Measurements from ENCODE around the gene GIMAP4. TPM values are rescaled to one million over a fixed set of nuclear protein-coding genes. Genes with fewer than 3 reads are reported as not detected.
"Not testable (repeated sequence)": the region's sequence is repeated elsewhere in the genome, so short reads cannot be mapped to it uniquely, and the experiment has no call there.

The GIMAP4 gene
- total RNA-seq, result 100 to 1,000 TPM; 128 to 140 TPM

DNA sequence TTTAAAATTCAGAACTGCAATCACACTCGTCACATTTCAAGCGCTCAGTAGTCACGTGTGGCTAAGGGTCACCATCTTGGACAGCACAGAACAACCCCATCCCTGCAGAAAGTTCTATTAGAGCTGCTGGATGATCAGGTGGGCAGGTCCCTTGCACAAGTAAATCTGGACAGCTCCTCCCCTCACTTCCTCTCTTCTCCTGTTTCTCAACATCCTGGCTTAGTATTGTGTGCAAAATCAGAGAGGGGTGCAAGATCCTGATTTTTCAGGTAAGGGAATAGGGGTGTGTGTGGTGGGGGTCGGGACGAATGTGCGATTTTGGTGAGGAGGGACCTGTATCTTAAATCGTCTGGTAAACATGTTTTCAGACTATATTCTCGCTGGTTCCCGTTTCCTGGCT lies at the start of gene GIMAP4:
Gene GIMAP4, plus strand, starts transcription at position 222 of the 400 bp plus-strand sequence. CDS start 2,512 bp downstream, outside the sequence.
- peaks cover 65% of the 10 kb centered on the region for H3K4me1 Mint-ChIP-seq (ENCODE audit: low read depth)
- peak within 1 kb of the TSS; percentile 98 for H3K27ac Mint-ChIP-seq
- H3K9me3 Mint-ChIP-seq, result peaks cover 7% of the 10 kb centered on the region
- H3K36me3 Mint-ChIP-seq, result peaks cover 44% of the 10 kb centered on the region
- CTCF ChIA-PET, result interaction anchor here (0.7 to 4.1 kb wide), 14 partner anchors 13 to 189 kb away, joined by 3 to 33 read pairs (median 4); partner anchors contain the start of genes GIMAP1, GIMAP7 and GIMAP8
- peak; percentile 55 for DNase-seq
- intact Hi-C loops (cut with micrococcal nuclease), result loop anchor here (1.0 to 2.0 kb wide), 4 partner anchors 50 to 187 kb away; partner anchors contain the start of gene GIMAP8
- peak within 1 kb of the TSS; percentile 94 for H3K4me3 Mint-ChIP-seq
- H3K27me3 Mint-ChIP-seq, result no peaks in the 10 kb centered on the region
- POLR2A ChIA-PET, result interaction anchor here (0.8 to 4.2 kb wide), 15 partner anchors 19 to 188 kb away, joined by 3 to 27 read pairs (median 5); partner anchors contain the start of genes GIMAP1, GIMAP2, GIMAP5 and GIMAP6

DNA sequence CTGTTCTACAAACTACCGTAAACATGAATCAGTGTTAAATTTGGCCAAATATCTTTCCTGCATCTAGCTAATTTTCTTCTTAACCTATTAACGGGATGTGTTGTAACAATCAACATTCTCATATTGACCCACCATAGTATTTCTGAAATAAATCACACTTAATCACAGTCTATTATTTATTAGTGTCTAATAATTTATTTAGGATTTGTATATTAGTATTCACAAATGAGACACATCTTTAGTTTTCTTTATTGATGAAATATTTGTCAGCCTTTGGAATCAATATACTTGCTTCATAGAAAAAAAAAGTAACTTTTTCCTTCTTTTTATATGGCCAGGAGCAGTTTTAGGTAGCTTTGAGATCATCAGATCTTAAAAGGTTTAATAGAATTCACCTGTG lies 47.9 kb upstream of the GIMAP4 start:
- peak overlapping the region; percentile 97 for H3K27ac Mint-ChIP-seq
- POLR2A ChIA-PET, result interaction anchor here (1.0 to 2.1 kb wide), 6 partner anchors 8 to 223 kb away, joined by 4 to 6 read pairs (median 5); partner anchors contain the start of genes GIMAP4, GIMAP5 and GIMAP8

DNA sequence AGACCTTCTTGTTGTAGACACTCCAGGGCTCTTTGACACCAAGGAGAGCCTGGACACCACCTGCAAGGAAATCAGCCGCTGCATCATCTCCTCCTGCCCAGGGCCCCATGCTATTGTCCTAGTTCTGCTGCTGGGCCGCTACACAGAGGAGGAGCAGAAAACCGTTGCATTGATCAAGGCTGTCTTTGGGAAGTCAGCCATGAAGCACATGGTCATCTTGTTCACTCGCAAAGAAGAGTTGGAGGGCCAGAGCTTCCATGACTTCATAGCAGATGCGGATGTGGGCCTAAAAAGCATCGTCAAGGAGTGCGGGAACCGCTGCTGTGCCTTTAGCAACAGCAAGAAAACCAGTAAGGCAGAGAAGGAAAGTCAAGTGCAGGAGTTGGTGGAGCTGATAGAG lies 47.0 kb upstream of the GIMAP4 start:
- H3K36me3 Mint-ChIP-seq, result peaks cover 41% of the 10 kb centered on the region
- H3K9me3 Mint-ChIP-seq, result peaks cover 11% of the 10 kb centered on the region
- peak; percentile 64 for DNase-seq
- H3K4me1 Mint-ChIP-seq (ENCODE audit: low read depth), result peaks cover 45% of the 10 kb centered on the region
- peak overlapping the region; percentile 83 for H3K4me3 Mint-ChIP-seq
- ChIA-PET POLR2A (interaction anchor here (1.0 to 2.1 kb wide), 7 partner anchors 9 to 222 kb away, joined by 3 to 5 read pairs (median 4); partner anchors contain the start of genes GIMAP1, GIMAP4, GIMAP5 and GIMAP8), CTCF (interaction anchor here (1.1 to 2.3 kb wide), 6 partner anchors 9 to 258 kb away, joined by 3 to 6 read pairs (median 3); partner anchors contain the start of gene GIMAP8)
- peak overlapping the region; percentile 97 for H3K27ac Mint-ChIP-seq
- intact Hi-C loops (cut with micrococcal nuclease), result loop anchor here (1.0 kb wide), 1 partner anchor 44 kb away; no protein-coding TSS in a partner anchor
- no peaks in the 10 kb centered on the region for H3K27me3 Mint-ChIP-seq

More for the DNA sequence above, 47.9 kb upstream of the GIMAP4 start:
- Mint-ChIP-seq H3K36me3 (peaks cover 44% of the 10 kb centered on the region), H3K27me3 (no peaks in the 10 kb centered on the region), H3K4me1 (ENCODE audit: low read depth) (peaks cover 40% of the 10 kb centered on the region), H3K9me3 (peaks cover 6% of the 10 kb centered on the region), H3K4me3 (peak overlapping the region; percentile 83)
- intact Hi-C loops (cut with micrococcal nuclease), result loop anchor here (5.0 kb wide), 3 partner anchors 37 to 148 kb away; partner anchors contain the start of gene GIMAP6
- CTCF ChIA-PET, result interaction anchor here (6.4 kb wide), 1 partner anchor 68 kb away, joined by 71 read pairs; the partner anchor contains the start of gene GIMAP8
- no peak for DNase-seq

DNA sequence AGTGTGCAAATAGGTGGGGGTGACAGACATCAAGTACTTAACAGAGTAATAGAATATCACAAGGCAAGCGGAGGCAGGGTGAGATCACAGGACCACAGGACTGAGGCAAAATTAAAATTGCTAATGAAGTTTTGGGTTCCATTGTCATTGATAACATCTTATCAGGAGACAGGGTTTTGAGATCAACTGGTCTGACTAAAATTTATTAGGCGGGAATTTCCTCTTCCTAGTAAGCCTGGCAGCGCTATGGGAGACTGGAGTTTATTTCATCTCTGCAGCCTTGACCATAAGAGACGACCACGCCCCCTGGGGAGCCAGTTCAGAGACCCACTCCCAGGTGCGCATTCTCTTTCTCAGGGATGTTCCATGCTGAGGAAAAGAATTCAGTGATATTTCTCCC lies 44.3 kb upstream of the GIMAP4 start:
- Mint-ChIP-seq H3K27ac (peak overlapping the region; percentile 29), H3K9me3 (peaks cover 23% of the 10 kb centered on the region), H3K36me3 (peaks cover 42% of the 10 kb centered on the region), H3K4me1 (ENCODE audit: low read depth) (peaks cover 52% of the 10 kb centered on the region)
- DNase-seq; H3K27me3 Mint-ChIP-seq; H3K4me3 Mint-ChIP-seq; intact Hi-C loops (cut with micrococcal nuclease); CTCF ChIA-PET; POLR2A ChIA-PET: not testable (repeated sequence)

DNA sequence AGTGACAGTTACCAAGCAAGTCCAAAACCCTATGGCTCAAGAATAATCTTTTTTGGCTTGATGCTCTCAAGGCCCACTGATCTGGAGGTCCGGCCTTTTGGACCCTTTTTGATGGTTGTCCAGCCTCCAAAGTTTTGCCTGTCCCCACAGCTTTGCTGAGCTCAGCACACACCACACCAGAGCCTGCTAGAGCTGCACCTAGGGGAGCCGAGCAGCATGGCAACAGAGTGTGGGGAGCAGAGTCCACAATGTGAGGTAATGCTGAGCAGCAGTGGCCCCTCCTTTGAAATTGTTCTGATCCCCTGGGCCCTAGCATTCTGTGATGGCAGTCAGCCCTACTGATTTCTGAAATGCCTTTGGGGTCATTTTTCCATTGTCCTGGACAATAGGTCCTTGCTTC lies 43.2 kb upstream of the GIMAP4 start:
- POLR2A ChIA-PET, result interaction anchor here (1.0 kb wide), 1 partner anchor 9 kb away, joined by 3 read pairs; no protein-coding TSS in a partner anchor
- peak overlapping the region; percentile 71 for H3K27ac Mint-ChIP-seq
- peaks cover 49% of the 10 kb centered on the region for H3K4me1 Mint-ChIP-seq (ENCODE audit: low read depth)
- H3K4me3 Mint-ChIP-seq, result no peak overlapping the region
- H3K36me3 Mint-ChIP-seq, result peaks cover 44% of the 10 kb centered on the region
- intact Hi-C loops (cut with micrococcal nuclease), result no loop called here
- no peaks in the 10 kb centered on the region for H3K27me3 Mint-ChIP-seq
- DNase-seq, result peak; percentile 44
- CTCF ChIA-PET, result interaction anchor here (1.9 kb wide), 1 partner anchor 75 kb away, joined by 9 read pairs; no protein-coding TSS in a partner anchor
- H3K9me3 Mint-ChIP-seq, result peaks cover 34% of the 10 kb centered on the region

DNA sequence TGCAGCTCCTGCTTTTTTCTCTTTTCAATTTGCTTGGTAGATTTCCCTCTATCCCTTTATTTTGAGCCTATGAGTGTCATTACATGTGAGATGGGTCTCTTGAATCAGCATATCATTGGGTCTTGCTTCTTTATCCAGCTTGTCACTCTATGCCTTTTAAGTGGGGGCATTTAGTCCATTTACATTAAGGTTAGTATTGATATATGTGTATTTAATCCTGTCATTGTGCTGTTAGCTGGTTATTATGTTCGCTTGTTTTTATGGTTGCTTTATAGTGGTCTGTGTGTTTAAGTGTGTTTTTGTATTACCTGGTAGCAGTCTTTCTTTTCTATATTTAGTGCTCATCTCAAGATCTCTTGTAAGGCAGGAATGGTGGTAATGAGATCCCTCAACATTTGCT lies 35.5 kb upstream of the GIMAP4 start:
- DNase-seq, result no peak
- Mint-ChIP-seq H3K27ac (no peak overlapping the region), H3K4me1 (ENCODE audit: low read depth) (peaks cover 6% of the 10 kb centered on the region), H3K4me3 (no peak overlapping the region), H3K9me3 (peaks cover 62% of the 10 kb centered on the region), H3K27me3 (no peaks in the 10 kb centered on the region), H3K36me3 (peaks cover 47% of the 10 kb centered on the region)
- ChIA-PET POLR2A (interaction anchor here (0.8 kb wide), 1 partner anchor 10 kb away, joined by 3 read pairs; no protein-coding TSS in a partner anchor), CTCF (no interaction called here)
- intact Hi-C loops (cut with micrococcal nuclease), result no loop called here

DNA sequence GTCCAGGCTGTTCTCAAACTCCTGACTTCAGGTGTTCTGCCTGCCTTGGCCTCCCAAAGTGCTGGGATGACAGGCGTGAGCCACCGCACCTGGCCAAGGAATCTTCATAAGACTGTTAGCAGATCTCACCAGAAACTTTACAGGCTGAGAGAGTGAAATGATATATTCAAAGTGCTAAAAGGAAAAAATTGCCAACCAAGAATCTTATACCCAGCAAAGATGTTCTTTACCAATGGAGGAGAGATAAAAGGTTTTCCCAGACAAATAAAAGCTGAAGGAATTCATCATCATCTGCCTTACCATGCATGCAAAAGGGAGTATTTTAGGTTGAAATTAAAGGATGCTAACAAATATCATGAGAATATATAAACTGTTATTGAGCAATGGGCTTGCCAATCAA lies 28.9 kb upstream of the GIMAP4 start:
- H3K27ac Mint-ChIP-seq, result no peak overlapping the region
- peaks cover 5% of the 10 kb centered on the region for H3K4me1 Mint-ChIP-seq (ENCODE audit: low read depth)
- ChIA-PET CTCF (no interaction called here), POLR2A (interaction anchor here (1.4 kb wide), 1 partner anchor 18 kb away, joined by 3 read pairs; no protein-coding TSS in a partner anchor)
- no peak for DNase-seq
- intact Hi-C loops (cut with micrococcal nuclease), result no loop called here
- no peaks in the 10 kb centered on the region for H3K27me3 Mint-ChIP-seq
- H3K4me3 Mint-ChIP-seq, result no peak overlapping the region
- peaks cover 41% of the 10 kb centered on the region for H3K36me3 Mint-ChIP-seq
- H3K9me3 Mint-ChIP-seq, result peaks cover 53% of the 10 kb centered on the region

DNA sequence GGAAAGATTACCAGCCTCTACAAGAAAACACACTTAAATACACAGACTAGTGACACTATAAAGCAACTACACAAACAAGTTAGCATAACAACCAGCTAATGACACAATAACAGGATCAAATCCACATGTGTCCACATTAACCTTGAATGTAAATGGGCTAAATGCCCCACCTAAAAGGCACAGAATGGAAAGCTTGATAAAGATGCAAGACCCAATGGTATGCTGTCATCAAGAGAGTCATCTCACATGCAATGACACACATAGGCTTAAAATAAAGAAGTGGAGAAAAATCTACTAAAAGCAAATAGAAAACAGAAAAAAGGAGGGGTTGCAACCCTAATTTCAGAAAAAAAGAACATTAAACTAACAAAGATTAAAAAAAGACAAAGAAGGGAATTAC lies 14.0 kb upstream of the GIMAP4 start:
- Mint-ChIP-seq H3K4me3 (peak overlapping the region; percentile 35), H3K4me1 (ENCODE audit: low read depth) (peaks cover 63% of the 10 kb centered on the region), H3K9me3 (peaks cover 50% of the 10 kb centered on the region), H3K36me3 (peaks cover 49% of the 10 kb centered on the region), H3K27ac (peak overlapping the region; percentile 74), H3K27me3 (no peaks in the 10 kb centered on the region)
- CTCF ChIA-PET, result interaction anchor here (0.5 to 2.0 kb wide), 3 partner anchors 15 to 119 kb away, joined by 3 to 10 read pairs (median 7); no protein-coding TSS in a partner anchor
- no peak for DNase-seq
- POLR2A ChIA-PET, result interaction anchor here (1.1 kb wide), 1 partner anchor 10 kb away, joined by 3 read pairs; no protein-coding TSS in a partner anchor
- intact Hi-C loops (cut with micrococcal nuclease), result no loop called here

DNA sequence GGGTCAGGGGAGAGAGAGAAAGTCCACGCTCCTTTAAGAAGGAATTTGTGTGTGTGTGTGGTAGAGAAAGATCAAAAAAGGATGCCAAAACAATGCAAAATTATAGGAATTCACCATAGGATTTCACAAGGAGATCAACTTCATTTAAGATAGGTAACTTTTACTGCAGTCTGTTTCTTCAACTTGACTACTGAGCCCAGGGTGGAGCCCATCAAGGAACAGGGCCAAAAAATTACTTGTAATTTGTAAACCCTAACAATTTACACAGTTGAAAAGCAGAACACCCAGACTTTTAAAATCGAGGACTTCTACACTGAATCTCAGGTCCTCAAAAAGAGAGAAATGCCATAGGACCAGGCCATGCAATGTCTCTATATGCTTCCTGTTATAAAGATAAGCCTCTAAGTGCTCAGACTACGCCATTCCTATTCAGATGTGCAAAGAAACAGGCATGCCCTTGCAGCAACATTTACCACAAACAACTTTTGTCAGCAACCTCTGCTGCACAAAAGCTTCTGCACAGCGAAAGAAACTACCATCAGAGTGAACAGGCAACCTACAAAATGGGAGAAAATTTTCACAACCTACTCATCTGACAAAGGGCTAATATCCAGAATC lies 10.6 kb upstream of the GIMAP4 start:
- Mint-ChIP-seq H3K27me3 (no peaks in the 10 kb centered on the region), H3K9me3 (peaks cover 50% of the 10 kb centered on the region), H3K4me1 (ENCODE audit: low read depth) (peaks cover 78% of the 10 kb centered on the region), H3K27ac (peak overlapping the region; percentile 83), H3K36me3 (peaks cover 45% of the 10 kb centered on the region), H3K4me3 (peak overlapping the region; percentile 58)
- no peak for DNase-seq
- intact Hi-C loops (cut with micrococcal nuclease), result loop anchor here (2.0 kb wide), 1 partner anchor 42 kb away; the partner anchor contains the start of gene GIMAP7
- ChIA-PET POLR2A (no interaction called here), CTCF (no interaction called here)

DNA sequence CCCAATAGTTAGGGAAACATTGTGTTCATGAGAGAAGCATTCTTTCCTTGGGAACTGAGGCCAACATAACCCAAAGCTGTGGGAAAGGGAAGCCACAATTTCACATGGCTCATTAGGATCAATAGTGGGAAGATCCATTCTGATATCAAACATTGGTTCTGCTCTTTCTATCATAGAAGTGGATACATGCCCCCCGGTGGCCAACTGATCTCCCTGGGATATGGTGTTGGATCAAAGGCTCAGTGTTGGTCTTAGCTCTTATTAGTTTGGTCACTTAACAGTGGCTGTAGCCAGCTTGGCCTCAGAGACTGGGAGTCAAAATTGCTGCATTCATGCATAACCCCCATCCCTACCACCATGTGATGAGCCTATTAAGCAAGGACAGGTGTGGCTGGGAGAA lies 6.7 kb upstream of the GIMAP4 start:
- POLR2A ChIA-PET, result interaction anchor here (1.0 to 1.2 kb wide), 2 partner anchors 46 to 112 kb away, joined by 3 read pairs; partner anchors contain the start of gene GIMAP7
- H3K27me3 Mint-ChIP-seq, result no peaks in the 10 kb centered on the region
- DNase-seq, result no peak
- intact Hi-C loops (cut with micrococcal nuclease), result loop anchor here (5.0 kb wide), 1 partner anchor 238 kb away; the partner anchor contains the start of genes ACTR3C and LRRC61
- CTCF ChIA-PET, result interaction anchor here (1.1 to 1.9 kb wide), 2 partner anchors 40 to 111 kb away, joined by 3 to 5 read pairs; no protein-coding TSS in a partner anchor
- no peak overlapping the region for H3K4me3 Mint-ChIP-seq
- peaks cover 23% of the 10 kb centered on the region for H3K9me3 Mint-ChIP-seq
- peaks cover 19% of the 10 kb centered on the region for H3K36me3 Mint-ChIP-seq
- peaks cover 78% of the 10 kb centered on the region for H3K4me1 Mint-ChIP-seq (ENCODE audit: low read depth)
- no peak overlapping the region for H3K27ac Mint-ChIP-seq

DNA sequence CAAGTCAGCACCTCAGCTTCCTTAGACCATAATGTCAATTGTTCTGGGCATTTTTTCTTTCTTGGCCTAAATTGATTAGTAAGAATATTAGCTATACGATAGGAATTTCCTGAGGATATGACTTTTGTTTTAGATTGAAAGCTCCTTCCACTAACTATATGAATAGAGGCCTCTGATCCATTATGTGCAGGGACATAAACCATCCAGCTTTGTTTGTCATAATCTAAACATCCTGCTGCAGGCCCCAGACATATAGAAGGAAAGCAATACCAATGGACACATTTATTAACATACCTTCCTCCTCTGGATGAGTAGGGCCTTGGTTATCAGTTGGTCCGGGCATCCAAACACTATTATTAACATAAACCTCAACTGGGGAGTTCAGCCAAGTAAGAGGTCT lies 4.3 kb upstream of the GIMAP4 start:
- ChIA-PET POLR2A (interaction anchor here (1.1 to 2.7 kb wide), 4 partner anchors 10 to 175 kb away, joined by 3 to 9 read pairs (median 4); partner anchors contain the start of gene GIMAP5), CTCF (interaction anchor here (0.9 to 2.7 kb wide), 5 partner anchors 8 to 154 kb away, joined by 3 to 12 read pairs (median 3); partner anchors contain the start of gene GIMAP8)
- H3K36me3 Mint-ChIP-seq, result peaks cover 24% of the 10 kb centered on the region
- H3K4me3 Mint-ChIP-seq, result peak overlapping the region; percentile 60
- H3K4me1 Mint-ChIP-seq (ENCODE audit: low read depth), result peaks cover 75% of the 10 kb centered on the region
- H3K9me3 Mint-ChIP-seq, result peaks cover 21% of the 10 kb centered on the region
- intact Hi-C loops (cut with micrococcal nuclease), result loop anchor here (5.0 kb wide), 1 partner anchor 241 kb away; the partner anchor contains the start of genes ACTR3C and LRRC61
- H3K27ac Mint-ChIP-seq, result peak overlapping the region; percentile 87
- DNase-seq, result no peak
- H3K27me3 Mint-ChIP-seq, result no peaks in the 10 kb centered on the region
